ENCODE results near the gene GPN2. TPM values are rescaled to one million over a fixed set of nuclear protein-coding genes. Genes with fewer than 3 reads are reported as not detected.

GPN2 gene
- total and polyA plus RNA-seq, 9 of the 15 experiments (the other 6 are each of a cell fraction or from before 2014, with no cell fraction given) = 9.9 to 58.8 (median 20.4) TPM

GRCh38 chr1:26857473-26858060 lies 32.5 kb downstream of the GPN2 start:
- H3K9ac ChIP-seq (ENCODE audit: insufficient read depth in 1 of 2, low read depth in 2 of 2, low read length in 2 of 2) = no peak overlapping the region
- H3K4me1 ChIP-seq (replicated peaks in 1 of 2; ENCODE audit: control insufficient read depth in 2 of 2, insufficient read depth in 2 of 2, low read length in 2 of 2) = peaks cover 4 to 12% of the 10 kb centered on the region in 2 experiments; a peak in 3 of 5 replicates
- no peak for ATAC-seq
- no peak for FAIRE-seq
- no peak overlapping the region for H2AFZ ChIP-seq (ENCODE audit: low read depth, low read length)
- in situ Hi-C loops (cut with MboI) = no loop called here
- no TSS peak for BruUV-seq (replicated peaks)
- H3K4me2 ChIP-seq (ENCODE audit: insufficient read depth, low read length) = no peak overlapping the region
- peaks cover 30% of the 10 kb centered on the region; the same call in 2 of the 3 replicates for H3K36me3 ChIP-seq (ENCODE audit: control insufficient read depth, insufficient read depth, low read length)
- no peaks in the 10 kb centered on the region for H3K9me3 ChIP-seq (replicated peaks; ENCODE audit: control insufficient read depth, insufficient read depth, low read depth, low read length)
- H3K27ac ChIP-seq (ENCODE audit: extremely low read depth, low read depth, low read length) = no peak overlapping the region
- H3K27me3 ChIP-seq (ENCODE audit: control insufficient read depth in 2 of 2, insufficient read depth in 2 of 2, low read length in 2 of 2) = no peaks in the 10 kb centered on the region
- H3K79me2 ChIP-seq (ENCODE audit: control insufficient read depth, insufficient read depth, low read length) = no peaks in the 10 kb centered on the region
- WGBS (ENCODE audit: insufficient coverage, low coverage, missing lambda C conversion rate) = 64% methylated on average over 8 of the region's 8 CpGs
- intact Hi-C loops (cut with micrococcal nuclease) = no loop called here
- 0 out of 2 replicates have a peak, but pooled peaks cover 7% of the 10 kb centered on the region for H4K20me1 ChIP-seq (replicated peaks; ENCODE audit: control insufficient read depth, insufficient read depth, low read length)
- H3K9me1 ChIP-seq (ENCODE audit: control insufficient read depth, insufficient read depth, low read length) = peaks cover 8% of the 10 kb centered on the region
- ChIA-PET CTCF (ENCODE audit: low intra/inter-chr PET ratio) (no interaction called here), POLR2A (interaction anchor here (0.6 to 2.0 kb wide), 5 partner anchors 8 to 1376 kb away, joined by 4 to 16 read pairs (median 4); no protein-coding TSS in a partner anchor)
- TF ChIP-seq ETV1 (tag; conservative IDR thresholded peaks at IDR 0.05; ENCODE audit: low read depth) (no peak), BHLHE40 (IDR thresholded peaks at IDR 0.05; ENCODE audit: low read length) (no peak), DPF2 (IDR thresholded peaks at IDR 0.05) (no peak), SMAD1 (IDR thresholded peaks at IDR 0.05; ENCODE audit: low read depth, low read length, partially characterized antibody) (no peak), MBD2 (IDR thresholded peaks at IDR 0.05; ENCODE audit: borderline replicate concordance, low read depth) (no peak), ZNF263 (CRISPR knock-in tag; IDR thresholded peaks at IDR 0.05; ENCODE audit: borderline replicate concordance) (no peak), NFIC (IDR thresholded peaks at IDR 0.05) (no peak), HDAC3 (IDR thresholded peaks at IDR 0.05; ENCODE audit: borderline replicate concordance, partially characterized antibody) (no peak), ETV5 (CRISPR knock-in tag; IDR thresholded peaks at IDR 0.05; ENCODE audit: low read depth) (no peak), TGIF2 (CRISPR knock-in tag; IDR thresholded peaks at IDR 0.05) (no peak), NEUROD1 (IDR thresholded peaks at IDR 0.05; ENCODE audit: borderline replicate concordance, low read depth, low read length, partially characterized antibody) (no peak), HLTF (IDR thresholded peaks at IDR 0.05) (no peak), ZFP1 (CRISPR knock-in tag; IDR thresholded peaks at IDR 0.05) (no peak)
- no peak overlapping the region for H3K4me3 ChIP-seq
- DNase-seq (ENCODE audit: extremely low read depth in 1 of 4, low spot score in 3 of 4) = no peak

Measured in K562 (cell line).